Measurements from ENCODE around the gene PRR14.

DNA sequence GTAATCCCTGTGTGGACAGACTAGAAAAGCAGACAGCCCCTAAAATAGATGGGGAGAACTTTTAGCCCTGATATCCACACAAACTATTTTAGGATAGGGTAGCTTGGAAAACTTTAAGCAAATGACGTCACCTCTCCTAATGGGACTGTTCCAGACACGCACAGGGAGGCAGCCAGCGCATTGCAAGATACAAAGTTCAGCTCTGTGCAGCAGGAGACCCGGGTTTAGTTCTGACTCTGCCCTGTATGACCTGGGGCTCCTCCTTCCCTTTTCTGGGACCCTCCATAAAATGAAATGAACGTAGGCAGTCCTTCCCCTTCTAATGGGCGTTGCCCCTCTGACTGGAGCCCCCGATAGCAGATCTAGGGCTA is 46.8 kb upstream of the PRR14 start:
- no peak for TF ChIP-seq CTCF (conservative IDR thresholded peaks at IDR 0.05 in 1 of 2, IDR thresholded peaks at IDR 0.05 in 1 of 2; ENCODE audit: extremely low read depth in 1 of 2, insufficient read depth in 1 of 2, low read depth in 1 of 2, low read length in 2 of 2)
- TF ChIP-seq EZH2 (IDR thresholded peaks at IDR 0.05; ENCODE audit: borderline replicate concordance, low read length): no peak
